HEK293 (cell line): ENCODE data around the gene DPF3.

Source experiments
- REST ChIP-seq: fragments of 450-650 bp; formaldehyde crosslinking; IDR thresholded peaks from 2 replicates; pipeline ENCODE4 v1.5.1; 2016; ENCODE audit warnings: missing biosample characterization, missing genetic modification characterization
- SETDB1 ChIP-seq: IDR thresholded peaks from one replicate; pipeline ENCODE4 v1.6.1; 2017; ENCODE audit warnings: mild to moderate bottlenecking, low read length, moderate library complexity, mixed read lengths; ENCODE audit not compliant: insufficient read length
- TCF7L2 ChIP-seq: IDR thresholded peaks from 2 replicates; pipeline ENCODE4 v1.6.1; 2011; ENCODE audit warnings: low read depth, mild to moderate bottlenecking, inconsistent platforms, low read length, moderate library complexity, borderline replicate concordance
- ZNF140 ChIP-seq: fragments of 450-650 bp; formaldehyde crosslinking; IDR thresholded peaks from 2 replicates; pipeline ENCODE4 v1.5.1; 2016; ENCODE audit warnings: missing biosample characterization, missing genetic modification characterization
- ZNF302 ChIP-seq: fragments of 450-650 bp; formaldehyde crosslinking; IDR thresholded peaks from 2 replicates; pipeline ENCODE4 v1.5.1; 2016; ENCODE audit warnings: missing biosample characterization, missing genetic modification characterization, low read depth
- ZNF426 ChIP-seq: fragments of 450-650 bp; formaldehyde crosslinking; IDR thresholded peaks from 2 replicates; pipeline ENCODE4 v1.5.1; 2017; ENCODE audit warnings: missing biosample characterization, missing genetic modification characterization, mild to moderate bottlenecking, inconsistent platforms, moderate library complexity
- ZNF48 ChIP-seq: fragments of 450-650 bp; formaldehyde crosslinking; IDR thresholded peaks from 2 replicates; pipeline ENCODE4 v1.5.1; 2016; ENCODE audit warnings: missing biosample characterization, missing genetic modification characterization
- ZNF521 ChIP-seq: fragments of 450-650 bp; formaldehyde crosslinking; IDR thresholded peaks from 2 replicates; pipeline ENCODE4 v1.5.1; 2017; ENCODE audit warnings: missing biosample characterization, mild to moderate bottlenecking, missing genetic modification characterization
- ZNF600 ChIP-seq: fragments of 450-650 bp; formaldehyde crosslinking; IDR thresholded peaks from 2 replicates; pipeline ENCODE4 v1.5.1; 2016; ENCODE audit warnings: missing biosample characterization, missing genetic modification characterization
- ZNF629 ChIP-seq: fragments of 450-650 bp; formaldehyde crosslinking; IDR thresholded peaks from 2 replicates; pipeline ENCODE4 v1.5.1; 2017; ENCODE audit warnings: missing biosample characterization, missing genetic modification characterization
- TF ChIP-seq, protein P1 (sequence below): fragments of 450-650 bp; formaldehyde crosslinking; IDR thresholded peaks from 2 replicates; pipeline ENCODE4 v1.5.1; 2016; ENCODE audit warnings: missing biosample characterization, missing genetic modification characterization, low read depth
- TF ChIP-seq, protein P2 (sequence below): fragments of 450-650 bp; formaldehyde crosslinking; IDR thresholded peaks from 2 replicates; pipeline ENCODE4 v1.5.1; 2016; ENCODE audit warnings: missing biosample characterization, missing genetic modification characterization
- TF ChIP-seq, protein P3 (sequence below): fragments of 450-650 bp; formaldehyde crosslinking; IDR thresholded peaks from 2 replicates; pipeline ENCODE4 v1.5.1; 2017; ENCODE audit warnings: missing biosample characterization, missing genetic modification characterization

- TF ChIP-seq, protein P1, sequence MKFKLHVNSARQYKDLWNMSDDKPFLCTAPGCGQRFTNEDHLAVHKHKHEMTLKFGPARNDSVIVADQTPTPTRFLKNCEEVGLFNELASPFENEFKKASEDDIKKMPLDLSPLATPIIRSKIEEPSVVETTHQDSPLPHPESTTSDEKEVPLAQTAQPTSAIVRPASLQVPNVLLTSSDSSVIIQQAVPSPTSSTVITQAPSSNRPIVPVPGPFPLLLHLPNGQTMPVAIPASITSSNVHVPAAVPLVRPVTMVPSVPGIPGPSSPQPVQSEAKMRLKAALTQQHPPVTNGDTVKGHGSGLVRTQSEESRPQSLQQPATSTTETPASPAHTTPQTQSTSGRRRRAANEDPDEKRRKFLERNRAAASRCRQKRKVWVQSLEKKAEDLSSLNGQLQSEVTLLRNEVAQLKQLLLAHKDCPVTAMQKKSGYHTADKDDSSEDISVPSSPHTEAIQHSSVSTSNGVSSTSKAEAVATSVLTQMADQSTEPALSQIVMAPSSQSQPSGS (tag by site-specific recombination): no peak
- no peak for TF ChIP-seq TCF7L2
- TF ChIP-seq, protein P2, sequence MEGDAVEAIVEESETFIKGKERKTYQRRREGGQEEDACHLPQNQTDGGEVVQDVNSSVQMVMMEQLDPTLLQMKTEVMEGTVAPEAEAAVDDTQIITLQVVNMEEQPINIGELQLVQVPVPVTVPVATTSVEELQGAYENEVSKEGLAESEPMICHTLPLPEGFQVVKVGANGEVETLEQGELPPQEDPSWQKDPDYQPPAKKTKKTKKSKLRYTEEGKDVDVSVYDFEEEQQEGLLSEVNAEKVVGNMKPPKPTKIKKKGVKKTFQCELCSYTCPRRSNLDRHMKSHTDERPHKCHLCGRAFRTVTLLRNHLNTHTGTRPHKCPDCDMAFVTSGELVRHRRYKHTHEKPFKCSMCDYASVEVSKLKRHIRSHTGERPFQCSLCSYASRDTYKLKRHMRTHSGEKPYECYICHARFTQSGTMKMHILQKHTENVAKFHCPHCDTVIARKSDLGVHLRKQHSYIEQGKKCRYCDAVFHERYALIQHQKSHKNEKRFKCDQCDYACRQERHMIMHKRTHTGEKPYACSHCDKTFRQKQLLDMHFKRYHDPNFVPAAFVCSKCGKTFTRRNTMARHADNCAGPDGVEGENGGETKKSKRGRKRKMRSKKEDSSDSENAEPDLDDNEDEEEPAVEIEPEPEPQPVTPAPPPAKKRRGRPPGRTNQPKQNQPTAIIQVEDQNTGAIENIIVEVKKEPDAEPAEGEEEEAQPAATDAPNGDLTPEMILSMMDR (tag by site-specific recombination): no peak
- TF ChIP-seq REST (tag by site-specific recombination): no peak
- TF ChIP-seq ZNF48: no peak
- no peak for TF ChIP-seq ZNF140
- TF ChIP-seq ZNF521 (tag by site-specific recombination): no peak
- no peak for TF ChIP-seq ZNF629 (tag by site-specific recombination)
- TF ChIP-seq ZNF426 (tag by site-specific recombination): no peak
- no peak for TF ChIP-seq ZNF302 (tag by site-specific recombination)
- no peak for TF ChIP-seq ZNF600 (tag by site-specific recombination)
- TF ChIP-seq SETDB1: no peak
- TF ChIP-seq, protein P3, sequence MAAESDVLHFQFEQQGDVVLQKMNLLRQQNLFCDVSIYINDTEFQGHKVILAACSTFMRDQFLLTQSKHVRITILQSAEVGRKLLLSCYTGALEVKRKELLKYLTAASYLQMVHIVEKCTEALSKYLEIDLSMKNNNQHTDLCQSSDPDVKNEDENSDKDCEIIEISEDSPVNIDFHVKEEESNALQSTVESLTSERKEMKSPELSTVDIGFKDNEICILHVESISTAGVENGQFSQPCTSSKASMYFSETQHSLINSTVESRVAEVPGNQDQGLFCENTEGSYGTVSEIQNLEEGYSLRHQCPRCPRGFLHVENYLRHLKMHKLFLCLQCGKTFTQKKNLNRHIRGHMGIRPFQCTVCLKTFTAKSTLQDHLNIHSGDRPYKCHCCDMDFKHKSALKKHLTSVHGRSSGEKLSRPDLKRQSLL (tag by site-specific recombination): no peak
Observed at GRCh38 chr14:72663956-72664650, 229.8 kb downstream of the DPF3 start.
